GM12878 (cell line): ENCODE results near the gene UAP1. TPM values are rescaled to one million over a fixed set of nuclear protein-coding genes. Genes with fewer than 3 reads are reported as not detected.
A peak's percentile ranks its signal among the peaks of the same experiment; 100 is the strongest.

Source experiments
- ATAC-seq: fragments of 200-7000 bp; cut with Tn5 transposase; 3 replicates; pipeline ENCODE4 v1.9.1; 2020; ENCODE audit warnings: mild to moderate bottlenecking, moderate library complexity
- BruUV-seq: library from RNA; stranded (reverse); fragments of 400-500 nt; replicated peaks from 2 replicates; lab custom pipeline; 2021; lab: Mats Ljungman, UMichigan
- CTCF ChIA-PET: fragments of 300-600 bp; sonication (Branson Sonifier 250); formaldehyde crosslinking; extraction: SDS; loops from one replicate; lab custom pipeline; 2021; ENCODE audit warnings: inconsistent platforms; lab: Yijun Ruan, JAX
- POLR2A ChIA-PET: fragments of 350-600 bp; formaldehyde crosslinking; extraction: SDS; loops from one replicate; lab custom pipeline; 2021; ENCODE audit warnings: inconsistent platforms; lab: Charles Lee
- RAD21 ChIA-PET: fragments of 300-600 bp; sonication (Branson Sonifier 250); formaldehyde crosslinking; loops from one replicate; lab custom pipeline; 2023; ENCODE audit warnings: antibody characterized with exemption; ENCODE audit not compliant: unreplicated experiment; lab: Charles Lee
- SMC1A ChIA-PET: fragments of 300-600 bp; sonication (Branson Sonifier 250); formaldehyde crosslinking; loops from one replicate; lab custom pipeline; 2023; ENCODE audit not compliant: unreplicated experiment, uncharacterized antibody; lab: Charles Lee
- DNase-seq: peaks from one replicate; pipeline ENCODE4 v3.0.0-alpha.2; 2011; ENCODE audit warnings: low read depth, low spot score
- FAIRE-seq: peaks from 3 replicates; lab custom pipeline; 2011; peaks lifted over from hg19 to GRCh38; lab: Jason Lieb, UNC
- H2AFZ ChIP-seq: 2 replicates; pipeline ENCODE4 v1.6.0; 2011; ENCODE audit warnings: low read depth, low read length, control low read depth; ENCODE audit not compliant: control insufficient read depth
- H3K27ac ChIP-seq: 2 replicates; pipeline ENCODE4 v1.5.1; 2011; ENCODE audit warnings: control low read depth; ENCODE audit not compliant: control insufficient read depth, insufficient read depth
- H3K27me3 ChIP-seq, 2 experiments: replicated peaks in 1 of 2; 2 replicates each; pipeline versions ENCODE4 v1.6.0 to v1.6.1; 2011; ENCODE audit warnings: low read length in 1 of 2; ENCODE audit not compliant: control insufficient read depth in 2 of 2, insufficient read depth in 2 of 2
- H3K36me3 ChIP-seq, 2 experiments: 2 replicates each; pipeline ENCODE4 v1.5.1; 2011; ENCODE audit warnings: low read length in 1 of 2; ENCODE audit not compliant: control insufficient read depth in 2 of 2, insufficient read depth in 2 of 2
- H3K4me1 ChIP-seq: 2 replicates; pipeline ENCODE4 v1.6.1; 2011; ENCODE audit warnings: mild to moderate bottlenecking, low read length, moderate library complexity, mixed read lengths; ENCODE audit not compliant: control insufficient read depth, insufficient read depth
- H3K4me2 ChIP-seq: 2 replicates; pipeline ENCODE4 v1.6.0; 2011; ENCODE audit warnings: control low read depth; ENCODE audit not compliant: control insufficient read depth, insufficient read depth
- H3K4me3 ChIP-seq: fragments of 200-600 bp; sonication (generic); 2 replicates; pipeline ENCODE4 v1.5.1; 2016
- H3K79me2 ChIP-seq: 2 replicates; pipeline ENCODE4 v1.6.0; 2011; ENCODE audit warnings: low read length; ENCODE audit not compliant: control insufficient read depth, insufficient read depth
- H3K9ac ChIP-seq: 2 replicates; pipeline ENCODE4 v1.8.0; 2011; ENCODE audit warnings: low read length, control low read depth, mixed read lengths; ENCODE audit not compliant: control insufficient read depth, insufficient read depth
- H3K9me3 ChIP-seq: replicated peaks from 3 replicates; pipeline ENCODE4 v1.5.1; 2011; ENCODE audit warnings: mild to moderate bottlenecking, low read length; ENCODE audit not compliant: control insufficient read depth, insufficient read depth
- H4K20me1 ChIP-seq: 2 replicates; pipeline ENCODE4 v1.6.0; 2011; ENCODE audit not compliant: control insufficient read depth, insufficient read depth
- BCL3 ChIP-seq: IDR thresholded peaks from 2 replicates; pipeline ENCODE4 v1.6.1; 2011; ENCODE audit warnings: borderline replicate concordance, low read depth, mild to moderate bottlenecking, moderate library complexity, low read length; ENCODE audit not compliant: insufficient read depth, poor library complexity, severe bottlenecking
- CHD1 ChIP-seq: IDR thresholded peaks from 2 replicates; pipeline ENCODE4 v1.6.1; 2012; ENCODE audit warnings: low read depth, low read length, improper control_type of control experiment
- MYB ChIP-seq: fragments of 150-350 bp; IDR thresholded peaks from 2 replicates; pipeline ENCODE4 v1.6.1; 2014; ENCODE audit warnings: mild to moderate bottlenecking, low read depth, low read length, borderline replicate concordance
- SIX5 ChIP-seq: IDR thresholded peaks from 2 replicates; pipeline ENCODE4 v1.6.1; 2011; ENCODE audit warnings: mild to moderate bottlenecking, low read depth, low read length, moderate library complexity; ENCODE audit not compliant: severe bottlenecking
- SMAD5 ChIP-seq: IDR thresholded peaks from 2 replicates; pipeline ENCODE4 v1.6.1; 2016; ENCODE audit warnings: antibody characterized with exemption, low read depth
- SMARCA5 ChIP-seq: fragments of 450-650 bp; IDR thresholded peaks from 2 replicates; pipeline ENCODE4 v1.6.1; 2017; ENCODE audit warnings: mild to moderate bottlenecking
- STAT3 ChIP-seq: IDR thresholded peaks from 2 replicates; pipeline ENCODE4 v1.6.1; 2011; ENCODE audit warnings: low read depth, low read length, improper control_type of control experiment
- ZBTB4 ChIP-seq: fragments of 450-650 bp; formaldehyde crosslinking; IDR thresholded peaks from 2 replicates; pipeline ENCODE4 v1.4.0; 2022; ENCODE audit warnings: mild to moderate bottlenecking, moderate library complexity
- WGBS: methylation state at CpG from one replicate; pipeline ENCODE4 v1.1.6; 2016; ENCODE audit warnings: low lambda C conversion rate; ENCODE audit not compliant: insufficient replicate concordance, insufficient coverage; ENCODE audit errors: missing lambda C conversion rate; 5-methylcytosine and 5-hydroxymethylcytosine counted together
- in situ Hi-C: fragments of 300-500 bp; cut with MboI; formaldehyde crosslinking; loops from 9 replicates; pipeline ENCODE4 v1.14.3; 2018; ENCODE audit warnings: mixed read lengths
- intact Hi-C: fragments of 100-400 bp; cut with micrococcal nuclease; formaldehyde crosslinking; loops from one replicate; pipeline ENCODE4 v1.14.2; 2022; ENCODE audit not compliant: unreplicated experiment
- polyA plus RNA-seq, 11 experiments: library from polyadenylated mRNA; depleted of rRNA in 4 of 11; unstranded in 6 of 11; stranded (reverse) in 5 of 11; fragments of >200 nt; fragmentation: Nextera tagmentation in 4 of 11; fragmentation: Illumina TruSeq in 1 of 11; extraction: Ambion mirVana in 4 of 11; extraction: Trizol in 1 of 11; gene quantifications; 1 replicate in 1 of 11; 2 replicates in 10 of 11; pipeline versions ENCODE4 v1.2.1 to v1.2.3, GENCODE V29; 2011 to 2016; ENCODE audit warnings: inconsistent platforms in 2 of 11, missing spikeins in 2 of 11, low read depth in 1 of 11
- total RNA-seq, 4 experiments: library from RNA; depleted of rRNA in 3 of 4; stranded (reverse); fragments of >200 nt in 3 of 4; fragmentation: Illumina TruSeq in 1 of 4; extraction: Trizol in 1 of 4; gene quantifications; 2 replicates each; pipeline versions ENCODE4 v1.2.1 to v1.2.3, GENCODE V29; 2013 to 2021

UAP1 gene
- total and polyA plus RNA-seq, 10 of the 15 experiments (the other 5 are each of a cell fraction or from before 2014, with no cell fraction given): 19.2 to 43.0 (median 30.7) TPM

DNA sequence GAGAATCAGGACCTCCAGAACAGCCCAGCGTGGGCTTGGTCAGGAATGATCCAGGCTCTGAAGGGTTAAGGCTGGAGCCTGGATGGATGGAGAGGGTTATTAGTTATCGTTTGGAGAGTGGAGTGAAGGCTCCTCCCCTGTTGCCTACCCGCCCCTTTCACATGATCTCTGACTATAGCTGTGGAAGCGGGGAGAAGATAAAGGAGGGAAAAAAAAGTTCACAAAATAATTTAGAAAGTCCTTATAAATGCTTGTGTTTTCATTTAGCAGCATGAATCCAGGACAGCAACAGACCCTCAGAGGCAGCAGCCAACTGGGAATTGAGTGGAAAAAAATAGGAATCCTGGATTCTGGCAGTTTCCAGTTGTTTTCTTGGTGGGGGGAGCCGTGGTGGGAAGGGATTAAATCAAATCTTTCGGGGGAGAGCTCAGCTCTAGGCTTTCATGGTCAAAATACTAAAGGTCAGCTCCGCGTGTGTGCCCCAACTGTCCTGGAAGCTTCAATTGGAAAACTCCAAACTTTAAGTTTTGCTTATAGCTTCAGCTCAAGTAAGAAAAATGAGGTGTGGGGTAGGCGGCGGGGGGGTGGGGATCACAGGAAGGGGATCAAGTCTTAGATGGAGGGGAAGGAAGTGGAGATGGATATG is 70.1 kb downstream of the UAP1 start (continued):
- no peak for TF ChIP-seq SIX5
- no peak for TF ChIP-seq STAT3
- no peak for TF ChIP-seq BCL3
- no peak for TF ChIP-seq SMAD5
- no peak for TF ChIP-seq SMARCA5
- no peak for TF ChIP-seq CHD1
- TF ChIP-seq, all 136 proteins: peak for 0

DNA sequence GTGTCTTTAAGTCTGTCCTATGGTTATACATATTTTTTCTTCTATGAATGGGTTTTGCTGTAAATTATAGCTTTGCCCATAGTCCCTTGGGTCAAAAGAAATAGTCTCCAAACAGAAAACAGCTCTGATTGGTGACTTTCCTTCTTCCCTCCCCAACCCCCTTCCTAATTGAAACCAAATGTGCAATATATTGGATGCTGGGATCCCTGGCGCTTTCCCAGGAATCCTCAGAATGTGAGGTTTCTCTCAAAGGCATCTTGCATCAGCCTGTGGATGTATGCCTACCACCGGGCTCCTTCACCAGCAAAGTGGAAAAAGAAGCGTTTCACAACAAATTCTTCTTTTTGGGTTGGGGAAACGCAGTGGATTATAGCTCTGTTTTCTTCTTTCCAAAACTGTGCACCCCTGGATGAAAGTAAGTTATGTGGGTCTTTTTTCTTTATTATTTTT is 70.7 kb downstream of the UAP1 start, which contains the start of gene DDR2:
Gene DDR2, plus strand, starts transcription at position 248 of the 450 bp plus-strand sequence. CDS start 86,600 bp downstream, outside the sequence.
- peak within 1 kb of the TSS; percentile 78 for H2AFZ ChIP-seq
- H3K79me2 ChIP-seq: peaks cover 2% of the 10 kb centered on the region; the same call in 1 of the 2 replicates
- POLR2A ChIA-PET: interaction anchor here (0.7 to 3.3 kb wide), 14 partner anchors 9 to 670 kb away, joined by 3 to 16 read pairs (median 4); no protein-coding TSS in a partner anchor
- ATAC-seq: no peak
- H3K9ac ChIP-seq: peak within 1 kb of the TSS; percentile 58; the same call in 1 of the 2 replicates
- TSS peak; percentile 69 for BruUV-seq
- SMC1A ChIA-PET: interaction anchor here (0.6 to 9.1 kb wide), 25 partner anchors 10 to 222 kb away, joined by 3 to 80 read pairs (median 6); partner anchors contain the start of gene HSD17B7
- no peak for FAIRE-seq
- H3K4me2 ChIP-seq: peak within 1 kb of the TSS; percentile 70
- intact Hi-C loops: loop anchor here (5.0 kb wide), 1 partner anchor 690 kb away; the partner anchor contains the start of gene NUF2
- H4K20me1 ChIP-seq: no peaks in the 10 kb centered on the region
- H3K4me3 ChIP-seq: peak within 1 kb of the TSS; percentile 35
- peak within 1 kb of the TSS; percentile 82 for H3K27ac ChIP-seq
- in situ Hi-C loops: no loop called here
- TF ChIP-seq ZBTB4 (CRISPR knock-in tag) (0 out of 2 replicates have a peak, but pooled peaks have one; percentile 43), MYB (no peak)
- peaks cover 32% of the 10 kb centered on the region for H3K4me1 ChIP-seq
- no peaks in the 10 kb centered on the region for H3K9me3 ChIP-seq
- no peaks in the 10 kb centered on the region for H3K27me3 ChIP-seq
- RAD21 ChIA-PET: interaction anchor here (0.6 to 5.3 kb wide), 20 partner anchors 8 to 168 kb away, joined by 3 to 39 read pairs (median 4); no protein-coding TSS in a partner anchor
- H3K36me3 ChIP-seq: no peaks in the 10 kb centered on the region
- 87% methylated on average over 4 of the region's 4 CpGs for whole genome bisulfite sequencing
- no peak for DNase-seq
- CTCF ChIA-PET: interaction anchor here (0.9 to 9.3 kb wide), 12 partner anchors 9 to 684 kb away, joined by 3 to 79 read pairs (median 5); no protein-coding TSS in a partner anchor
